ENCODE data around the gene BMS1.
"Not testable (repeated sequence)": the region's sequence is repeated elsewhere in the genome, so short reads cannot be mapped to it uniquely, and the experiment has no call there.

The BMS1 gene

GRCh38 chr10:42868530-42868929 lies 85.9 kb downstream of the BMS1 start:
- no peak for DNase-seq

GRCh38 chr10:42869977-42870350 lies 87.4 kb downstream of the BMS1 start:
- DNase-seq = no peak

- DNase-seq = not testable (repeated sequence)
Observed at GRCh38 chr10:42871138-42871641, 88.6 kb downstream of the BMS1 start.

GRCh38 chr10:42871823-42872222 lies 89.2 kb downstream of the BMS1 start:
- no peak for DNase-seq

- DNase-seq = no peak
Observed at GRCh38 chr10:42872865-42873435, 90.4 kb downstream of the BMS1 start.

- DNase-seq = no peak
Observed at GRCh38 chr10:42874713-42875387, 92.3 kb downstream of the BMS1 start.

- no peak for DNase-seq
Observed at GRCh38 chr10:42875388-42875755, 92.8 kb downstream of the BMS1 start.

GRCh38 chr10:42875798-42876341 lies 93.3 kb downstream of the BMS1 start:
- no peak for DNase-seq

- DNase-seq = no peak
Observed at GRCh38 chr10:42876476-42876875, 93.9 kb downstream of the BMS1 start.

- no peak for DNase-seq
Observed at GRCh38 chr10:42876945-42877344, 94.3 kb downstream of the BMS1 start.

GRCh38 chr10:42877496-42878030 lies 95.0 kb downstream of the BMS1 start:
- no peak for DNase-seq

GRCh38 chr10:42878134-42878820 lies 95.7 kb downstream of the BMS1 start:
- no peak for DNase-seq

- no peak for DNase-seq
Observed at GRCh38 chr10:42878821-42879195, 96.2 kb downstream of the BMS1 start.

- DNase-seq = no peak
Observed at GRCh38 chr10:42879380-42880254, 97.0 kb downstream of the BMS1 start.

- no peak for DNase-seq
Observed at GRCh38 chr10:42880255-42880620, 97.6 kb downstream of the BMS1 start.

GRCh38 chr10:42882597-42882996 lies 100.0 kb downstream of the BMS1 start:
- DNase-seq = no peak
